HCT116 (cell line): Measurements from ENCODE around the gene SNAP29. TPM values are rescaled to one million over a fixed set of nuclear protein-coding genes. Genes with fewer than 3 reads are reported as not detected.

ENCODE experiments used
- ATAC-seq: fragments of 200-7000 bp; cut with Tn5 transposase; 2 replicates; pipeline ENCODE4 v1.9.1; 2020; ENCODE audit warnings: mild to moderate bottlenecking, moderate library complexity
- BruUV-seq: library from RNA; stranded (reverse); fragments of 400-500 nt; replicated peaks from 2 replicates; lab custom pipeline; 2021; lab: Mats Ljungman, UMichigan
- CTCF ChIA-PET: fragments of 300-600 bp; sonication (Branson Sonifier 250); formaldehyde crosslinking; loops from one replicate; lab custom pipeline; 2021; ENCODE audit warnings: antibody characterized with exemption; lab: Charles Lee
- POLR2A ChIA-PET: fragments of 300-600, 350-600 bp; sonication (Branson Sonifier 250); formaldehyde crosslinking; loops from one replicate; lab custom pipeline; 2021; ENCODE audit warnings: antibody characterized with exemption; lab: Charles Lee
- RAD21 ChIA-PET, 2 experiments: fragments of 300-600 bp; sonication (Branson Sonifier 250); formaldehyde crosslinking; loops; one replicate each; lab custom pipeline; 2023; ENCODE audit warnings: low total read pairs in 2 of 2; ENCODE audit not compliant: uncharacterized antibody in 2 of 2, unreplicated experiment in 2 of 2, low non-redundant PET in 1 of 2; lab: Charles Lee
- DNase-seq: peaks from one replicate; pipeline ENCODE4 v3.0.0-alpha.2; 2010; ENCODE audit warnings: low read depth, low spot score
- H2AFZ ChIP-seq: fragments of 200-600 bp; shearing (Covaris generic), sonication (generic); 2 replicates; pipeline ENCODE4 v1.6.1; 2017; ENCODE audit warnings: low read depth, mixed run types, mixed read lengths, antibody characterized with exemption, low read length; ENCODE audit not compliant: poor library complexity, severe bottlenecking
- H3K27ac ChIP-seq: 2 replicates; pipeline ENCODE4 v1.5.1; 2012; ENCODE audit warnings: low read depth, low read length
- H3K27me3 ChIP-seq: fragments of 200-600 bp; sonication (generic); 2 replicates; pipeline ENCODE4 v1.6.1; 2016; ENCODE audit warnings: mixed run types, low read length, mixed read lengths; ENCODE audit not compliant: insufficient read depth
- H3K36me3 ChIP-seq, 2 experiments: fragments of 200-500 bp in 1 of 2; fragments of 200-600 bp in 1 of 2; sonication (Bioruptor generic) in 1 of 2; sonication (generic) in 1 of 2; 2 replicates each; pipeline versions ENCODE4 v1.5.1 to v1.6.1; 2014 to 2016; ENCODE audit warnings: low read length in 2 of 2, inconsistent platforms in 1 of 2, mixed read lengths in 1 of 2, mixed run types in 1 of 2; ENCODE audit not compliant: insufficient read depth in 2 of 2, control insufficient read depth in 1 of 2
- H3K4me1 ChIP-seq, 2 experiments: fragments of 200-600 bp in 1 of 2; sonication (generic) in 1 of 2; 2 replicates each; pipeline versions ENCODE4 v1.5.1 to v1.6.1; 2012 to 2017; ENCODE audit warnings: low read length in 2 of 2, inconsistent platforms in 1 of 2, mild to moderate bottlenecking in 1 of 2, mixed read lengths in 1 of 2, mixed run types in 1 of 2, moderate library complexity in 1 of 2; ENCODE audit not compliant: insufficient read depth in 2 of 2, control insufficient read depth in 1 of 2
- H3K4me2 ChIP-seq: fragments of 200-600 bp; sonication (generic); 2 replicates; pipeline ENCODE4 v1.6.1; 2017; ENCODE audit warnings: mixed run types, low read length, mixed read lengths
- H3K4me3 ChIP-seq, 2 experiments: fragments of 200-600 bp in 1 of 2; sonication (generic) in 1 of 2; replicated peaks in 1 of 2; 2 replicates each; pipeline ENCODE4 v1.5.1; 2011 to 2016; ENCODE audit warnings: low read length in 2 of 2, control low read depth in 1 of 2, low read depth in 1 of 2, mild to moderate bottlenecking in 1 of 2, mixed read lengths in 1 of 2, mixed run types in 1 of 2
- H3K79me2 ChIP-seq: fragments of 200-600 bp; sonication (generic); 2 replicates; pipeline ENCODE4 v1.6.1; 2017; ENCODE audit warnings: mild to moderate bottlenecking, mixed run types, low read length, moderate library complexity, mixed read lengths; ENCODE audit not compliant: insufficient read depth
- H3K9ac ChIP-seq: fragments of 200-600 bp; sonication (generic); 2 replicates; pipeline ENCODE4 v1.6.1; 2016; ENCODE audit warnings: low read length, mixed read lengths
- H3K9me2 ChIP-seq: fragments of 200-600 bp; sonication (generic), shearing (Covaris generic); 2 replicates; pipeline ENCODE4 v1.6.1; 2017; ENCODE audit warnings: mixed run types, mild to moderate bottlenecking, moderate library complexity; ENCODE audit not compliant: insufficient read depth
- H3K9me3 ChIP-seq, 2 experiments: fragments of 200-500 bp in 1 of 2; fragments of 200-600 bp in 1 of 2; sonication (Bioruptor generic) in 1 of 2; sonication (generic) in 1 of 2; 2 replicates each; pipeline ENCODE4 v1.6.1; 2014 to 2017; ENCODE audit warnings: low read length in 2 of 2, mixed read lengths in 2 of 2, inconsistent platforms in 1 of 2, low read depth in 1 of 2, mild to moderate bottlenecking in 1 of 2, mixed run types in 1 of 2, moderate library complexity in 1 of 2; ENCODE audit not compliant: control insufficient read depth in 1 of 2, insufficient read depth in 1 of 2
- H4K20me1 ChIP-seq: fragments of 200-600 bp; sonication (generic), shearing (Covaris generic); 2 replicates; pipeline ENCODE4 v1.6.1; 2017; ENCODE audit warnings: mixed run types, mild to moderate bottlenecking, moderate library complexity; ENCODE audit not compliant: insufficient read depth
- CTCF ChIP-seq, 3 experiments: fragments of 200-600 bp in 1 of 3; sonication (generic) in 1 of 3; IDR thresholded peaks in 2 of 3; conservative IDR thresholded peaks in 1 of 3; 2 replicates each; pipeline ENCODE4 v1.5.1; 2012 to 2017; ENCODE audit warnings: low read depth in 2 of 3, low read length in 2 of 3, antibody characterized with exemption in 1 of 3, borderline replicate concordance in 1 of 3, control low read depth in 1 of 3, mild to moderate bottlenecking in 1 of 3, mixed read lengths in 1 of 3, mixed run types in 1 of 3, moderate library complexity in 1 of 3; ENCODE audit not compliant: insufficient read depth in 1 of 3
- EGR1 ChIP-seq: IDR thresholded peaks from 2 replicates; pipeline ENCODE4 v1.6.1; 2012; ENCODE audit warnings: low read depth
- ELF1 ChIP-seq: IDR thresholded peaks from 2 replicates; pipeline ENCODE4 v1.6.1; 2012; ENCODE audit warnings: low read depth, borderline replicate concordance
- EZH2 ChIP-seq: fragments of 200-600 bp; sonication (generic); IDR thresholded peaks from 2 replicates; pipeline ENCODE4 v1.6.1; 2017; ENCODE audit warnings: antibody characterized with exemption, mixed run types
- EZH2phosphoT487 ChIP-seq: fragments of 200-600 bp; IDR thresholded peaks from 2 replicates; pipeline ENCODE4 v1.6.1; 2018; ENCODE audit warnings: antibody characterized with exemption, borderline replicate concordance
- JUND ChIP-seq: IDR thresholded peaks from 2 replicates; pipeline ENCODE4 v1.6.1; 2012
- MAX ChIP-seq: IDR thresholded peaks from 2 replicates; pipeline ENCODE4 v1.6.1; 2012
- RAD21 ChIP-seq: IDR thresholded peaks from 2 replicates; pipeline ENCODE4 v1.6.1; 2012; ENCODE audit warnings: low read depth, mild to moderate bottlenecking
- SIN3A ChIP-seq: IDR thresholded peaks from 2 replicates; pipeline ENCODE4 v1.6.1; 2012; ENCODE audit warnings: low read depth
- SRF ChIP-seq: IDR thresholded peaks from 2 replicates; pipeline ENCODE4 v1.6.1; 2012; ENCODE audit warnings: low read depth
- ZBTB33 ChIP-seq: IDR thresholded peaks from 2 replicates; pipeline ENCODE4 v1.6.1; 2011; ENCODE audit warnings: mild to moderate bottlenecking, low read length, moderate library complexity; ENCODE audit not compliant: insufficient replicate concordance; ENCODE audit errors: extremely low read depth
- intact Hi-C: fragments of 100-400 bp; cut with micrococcal nuclease; formaldehyde crosslinking; loops from 2 replicates; pipeline ENCODE4 v1.10.0; 2022
- total RNA-seq: library from RNA; stranded (reverse); gene quantifications from one replicate; pipeline ENCODE4 v1.2.1, GENCODE V29; 2021; ENCODE audit not compliant: unreplicated experiment

Gene SNAP29
- total RNA-seq, 1 experiment from 2014 or later, result 27.3 TPM

- Histone ChIP-seq H3K4me2 (no peak overlapping the region), H3K9me3 (no peaks in the 10 kb centered on the region), H3K27me3 (no peaks in the 10 kb centered on the region), H4K20me1 (no peaks in the 10 kb centered on the region), H3K79me2 (peaks cover 2% of the 10 kb centered on the region), H2AFZ (no peak overlapping the region), H3K27ac (no peak overlapping the region), H3K4me1 (peaks cover 12 to 18% of the 10 kb centered on the region in 2 experiments), H3K9me2 (no peaks in the 10 kb centered on the region), H3K36me3 (0 out of 4 replicates have a peak, but pooled peaks cover 0 to 6% of the 10 kb centered on the region in 2 experiments), H3K4me3 (no peak overlapping the region), H3K9ac (no peak overlapping the region)
- ChIA-PET RAD21 (no interaction called here), CTCF (interaction anchor here (0.7 to 1.6 kb wide), 2 partner anchors 22 to 626 kb away, joined by 3 to 4 read pairs; no protein-coding TSS in a partner anchor), POLR2A (interaction anchor here (1.6 kb wide), 1 partner anchor 17 kb away, joined by 3 read pairs; no protein-coding TSS in a partner anchor)
- intact Hi-C loops, result no loop called here
- ATAC-seq (no peak), DNase-seq (no peak)
- TF ChIP-seq ELF1 (no peak), RAD21 (no peak), SIN3A (no peak), JUND (no peak), EZH2 (no peak), CTCF (IDR thresholded peaks at IDR 0.05 in 2 of 3, conservative IDR thresholded peaks at IDR 0.05 in 1 of 3; ENCODE audit: borderline replicate concordance in 1 of 3, insufficient read depth in 1 of 3, low read depth in 2 of 3, low read length in 2 of 3) (no peak), SRF (no peak), EZH2phosphoT487 (no peak), EGR1 (no peak), MAX (no peak), ZBTB33 (no peak)
- BruUV-seq, result no TSS peak
Measured at GRCh38 chr22:20864186-20864908, 5.5 kb downstream of the SNAP29 start.
